COLO668 (cell line): ENCODE results near the gene TMIGD2.
"Not testable (repeated sequence)": the region's sequence is repeated elsewhere in the genome, so short reads cannot be mapped to it uniquely, and the experiment has no call there.

ENCODE experiments used
- DNase-seq: peaks from one replicate; lab custom pipeline; 2025; ENCODE audit not compliant: unreplicated experiment; lab: John Stamatoyannopoulos, UW

The TMIGD2 gene

GRCh38 chr19:4298810-4299550, 3.2 kb downstream of the TMIGD2 start:
- DNase-seq, result no peak

DNA sequence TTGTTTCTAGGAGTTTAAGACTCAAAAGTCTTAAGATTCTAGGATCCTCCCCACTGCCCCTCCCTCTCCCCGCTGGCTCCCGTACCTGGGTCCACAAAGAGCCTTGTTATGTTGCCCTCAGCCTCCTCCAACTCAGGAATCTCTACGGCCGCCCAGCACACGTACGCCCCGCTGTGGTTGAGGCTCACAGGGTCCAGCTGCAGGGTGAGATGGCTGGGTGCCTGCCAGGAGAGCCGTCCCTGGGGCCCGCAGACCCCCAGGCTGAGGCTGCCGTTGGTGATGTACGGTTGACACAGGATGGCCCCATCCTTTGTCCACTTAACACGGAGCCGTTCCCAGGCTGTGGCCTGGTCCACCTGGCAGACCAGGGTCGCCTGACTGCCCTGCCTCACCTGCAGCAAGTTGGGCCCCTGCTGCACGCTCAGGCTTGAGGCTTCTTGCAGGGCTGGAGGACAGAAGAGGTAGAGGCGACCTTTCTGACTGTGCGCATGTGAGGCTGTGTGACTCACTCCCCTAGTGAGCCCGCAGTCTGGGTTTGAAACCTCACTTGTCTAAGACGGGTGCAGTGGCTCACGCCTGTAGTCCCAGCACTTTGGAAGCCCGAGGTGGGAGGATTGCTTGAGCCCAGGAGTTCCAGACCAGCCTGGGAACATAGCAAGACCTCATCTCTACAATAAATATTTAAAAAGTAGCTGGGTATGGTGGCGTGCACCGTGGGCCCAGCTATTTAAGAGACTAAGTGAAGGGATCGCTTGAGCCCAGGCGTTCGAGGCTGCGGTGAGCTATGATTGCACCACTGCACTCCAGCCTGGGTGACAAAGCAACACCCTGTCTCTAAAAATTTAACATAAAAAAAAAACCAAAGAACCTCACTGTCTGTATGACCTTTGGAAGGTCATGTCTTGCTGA, 4.0 kb downstream of the TMIGD2 start:
- DNase-seq, result no peak

DNA sequence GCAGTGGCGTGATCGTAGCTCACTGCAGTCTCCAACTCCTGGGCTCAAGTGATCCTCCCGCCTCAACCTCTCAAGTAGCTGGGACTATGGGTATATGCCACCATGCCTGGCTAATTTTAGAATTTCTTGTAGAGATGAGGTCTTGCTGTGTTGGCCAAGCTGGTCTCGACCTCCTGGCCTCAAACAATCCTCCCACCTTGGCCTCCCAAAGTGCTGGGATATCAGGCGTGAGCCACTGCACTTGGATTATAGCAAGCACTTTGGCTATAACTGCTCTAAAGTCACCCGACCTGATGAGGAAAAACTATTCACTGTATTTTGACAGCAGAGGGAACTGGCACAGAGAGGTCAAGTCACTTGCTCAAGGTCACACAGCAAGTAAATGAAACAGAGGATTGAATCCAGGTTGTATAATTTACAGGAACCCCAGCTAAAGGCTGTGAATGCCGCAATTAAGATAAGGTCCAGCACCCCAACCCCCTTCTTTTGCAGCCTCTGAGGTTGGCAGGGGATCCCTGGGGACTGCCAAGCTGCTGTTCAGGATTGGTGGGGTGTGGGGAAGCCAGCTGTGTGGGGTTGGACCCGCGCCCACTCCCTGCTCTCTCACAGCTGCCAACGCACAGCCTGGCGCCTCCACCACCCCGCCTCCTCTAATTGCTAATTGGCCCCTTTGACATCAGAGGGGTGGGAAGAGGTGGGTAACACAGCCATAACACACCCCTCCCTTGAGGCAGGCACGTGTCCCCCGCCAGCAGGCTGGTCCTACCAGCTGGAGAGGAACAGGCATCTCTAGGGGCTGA, 6.0 kb downstream of the TMIGD2 start:
- no peak for DNase-seq

GRCh38 chr19:4294389-4294788, 7.8 kb downstream of the TMIGD2 start:
- DNase-seq, result no peak

DNA sequence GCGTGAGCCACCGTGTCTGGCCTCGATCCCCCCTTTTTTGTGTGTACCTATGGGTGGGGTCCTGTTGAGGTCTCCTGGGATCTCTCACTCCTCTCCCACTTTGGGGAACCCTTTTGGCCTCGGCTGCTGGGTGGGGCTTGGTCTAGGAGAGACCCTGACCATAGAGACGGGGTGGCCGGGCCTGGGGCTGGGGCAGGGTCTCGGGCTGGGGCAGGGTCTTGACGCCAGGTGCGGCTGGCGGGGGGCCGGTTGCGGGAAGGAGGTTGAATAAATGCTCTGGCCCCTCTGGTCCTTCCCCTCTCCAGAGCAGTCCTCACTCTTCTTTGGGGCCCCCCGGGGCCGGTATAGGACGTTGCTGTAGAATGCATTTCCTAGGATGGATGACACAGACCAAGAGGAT, 9.7 kb downstream of the TMIGD2 start:
- no peak for DNase-seq

DNA sequence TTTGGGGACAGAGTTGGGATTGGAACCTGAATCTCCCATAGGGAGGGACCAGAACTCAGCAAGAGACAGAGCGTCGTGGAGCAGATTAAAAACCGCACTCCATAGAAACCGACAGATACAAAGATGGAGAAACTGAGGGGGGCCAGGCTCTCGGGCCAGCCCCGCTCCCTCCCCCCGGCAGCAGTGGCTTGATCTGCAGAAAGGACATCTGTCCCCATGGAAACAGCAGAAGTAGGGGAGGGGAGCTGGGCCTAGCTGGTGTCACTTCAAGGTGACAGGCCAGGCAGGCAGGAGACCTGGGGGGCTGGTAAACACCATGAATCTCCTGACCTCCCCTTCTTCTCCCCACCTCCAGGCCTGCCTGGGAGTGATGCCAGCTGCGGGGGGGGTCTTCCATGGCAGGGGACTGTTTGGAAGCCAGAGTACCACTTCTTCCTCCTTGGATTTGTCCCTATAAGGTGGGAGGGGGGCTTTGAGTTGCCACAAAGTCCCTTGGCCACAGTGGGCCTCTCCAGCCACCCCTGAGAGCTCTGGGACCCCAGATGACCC, 10.9 kb downstream of the TMIGD2 start:
- DNase-seq, result no peak

DNA sequence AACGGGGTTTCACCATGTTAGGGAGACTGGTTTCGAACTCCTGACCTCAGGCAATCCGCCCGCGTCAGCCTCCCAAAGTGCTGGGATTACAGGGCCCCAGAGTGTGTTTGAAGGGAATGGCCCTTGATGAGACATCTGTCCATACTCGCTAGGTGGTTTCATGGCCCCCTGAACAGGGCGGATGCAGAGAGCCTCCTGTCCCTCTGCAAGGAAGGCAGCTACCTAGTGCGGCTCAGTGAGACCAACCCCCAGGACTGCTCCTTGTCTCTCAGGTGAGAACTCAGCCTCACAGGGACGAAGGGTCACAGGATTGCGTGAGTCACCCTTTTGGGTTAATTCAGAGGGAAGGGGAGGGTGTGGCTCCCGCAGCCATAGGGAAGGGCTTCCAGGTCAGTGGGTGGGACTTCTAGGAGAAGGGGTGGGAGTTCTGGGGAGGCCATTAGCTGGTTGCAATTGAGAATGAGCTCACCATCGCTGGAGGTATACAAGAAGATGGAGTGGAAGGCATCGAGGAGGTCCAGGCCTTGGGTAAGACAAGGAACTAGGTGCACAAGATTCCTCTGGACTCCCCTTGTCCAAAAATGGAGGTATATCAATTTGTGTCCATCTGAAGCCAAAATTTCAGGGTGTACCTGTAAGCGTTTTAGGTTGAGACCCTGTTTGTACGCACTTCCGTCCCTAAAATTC, 14.0 kb downstream of the TMIGD2 start:
- no peak for DNase-seq

GRCh38 chr19:4286141-4286540, 16.0 kb downstream of the TMIGD2 start:
- DNase-seq, result not testable (repeated sequence)

DNA sequence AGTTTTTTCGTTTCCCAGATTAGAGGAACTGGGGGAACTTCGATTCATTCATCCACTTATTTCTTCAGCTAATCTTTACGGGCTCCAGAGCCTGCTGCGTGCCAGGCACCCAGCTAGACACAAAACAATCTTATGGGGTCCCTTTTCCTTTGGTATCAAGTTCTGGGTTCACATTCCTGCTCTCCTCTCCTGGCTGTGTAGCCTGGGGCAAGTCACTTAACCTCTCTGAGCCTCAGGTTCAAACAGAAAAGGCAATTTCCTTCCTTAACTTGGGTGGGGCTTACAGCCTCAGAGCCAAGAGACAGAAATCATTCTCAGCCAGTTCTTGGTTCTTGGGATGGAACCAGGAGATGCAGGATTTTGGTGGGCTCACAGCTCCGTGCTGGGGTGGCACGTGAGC, 17.2 kb downstream of the TMIGD2 start:
- DNase-seq, result no peak

DNA sequence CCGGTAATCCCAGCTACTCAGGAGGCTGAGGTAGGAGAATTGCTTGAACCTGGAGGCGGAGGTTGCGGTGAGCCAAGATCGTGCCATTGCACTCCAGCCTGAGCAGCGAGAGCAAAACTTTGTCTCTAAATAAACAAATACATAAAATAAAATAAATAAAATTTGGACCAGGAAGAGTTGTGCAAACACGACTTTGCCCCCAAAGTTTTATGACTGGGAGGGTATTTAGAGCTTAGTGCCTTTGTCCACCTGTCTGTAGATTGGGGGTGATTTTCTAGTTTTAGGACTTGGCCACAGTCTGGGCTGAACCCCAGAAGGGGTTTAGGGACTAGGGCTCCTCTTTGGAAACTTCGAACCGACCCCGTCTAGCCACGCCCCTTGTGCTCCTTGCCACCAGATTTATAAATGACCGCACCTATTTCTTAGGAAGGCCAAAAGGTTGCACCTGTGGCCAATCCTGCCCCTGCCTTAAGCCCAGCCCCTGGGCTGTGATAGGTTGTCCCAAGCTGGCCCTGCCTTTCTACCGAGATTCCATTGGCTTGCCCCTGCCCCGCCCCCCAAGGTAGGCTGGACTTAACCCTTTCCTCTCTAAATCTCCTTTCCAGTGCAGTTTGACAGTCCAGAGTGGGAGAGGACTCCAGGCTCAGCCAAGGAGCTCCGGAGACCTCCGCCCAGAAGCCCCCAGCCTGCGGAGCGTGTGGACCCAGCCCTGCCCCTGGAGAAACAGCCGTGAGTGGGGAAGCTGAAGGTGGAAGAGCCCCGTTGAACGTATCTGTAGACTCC, 17.8 kb downstream of the TMIGD2 start:
- DNase-seq, result no peak

DNA sequence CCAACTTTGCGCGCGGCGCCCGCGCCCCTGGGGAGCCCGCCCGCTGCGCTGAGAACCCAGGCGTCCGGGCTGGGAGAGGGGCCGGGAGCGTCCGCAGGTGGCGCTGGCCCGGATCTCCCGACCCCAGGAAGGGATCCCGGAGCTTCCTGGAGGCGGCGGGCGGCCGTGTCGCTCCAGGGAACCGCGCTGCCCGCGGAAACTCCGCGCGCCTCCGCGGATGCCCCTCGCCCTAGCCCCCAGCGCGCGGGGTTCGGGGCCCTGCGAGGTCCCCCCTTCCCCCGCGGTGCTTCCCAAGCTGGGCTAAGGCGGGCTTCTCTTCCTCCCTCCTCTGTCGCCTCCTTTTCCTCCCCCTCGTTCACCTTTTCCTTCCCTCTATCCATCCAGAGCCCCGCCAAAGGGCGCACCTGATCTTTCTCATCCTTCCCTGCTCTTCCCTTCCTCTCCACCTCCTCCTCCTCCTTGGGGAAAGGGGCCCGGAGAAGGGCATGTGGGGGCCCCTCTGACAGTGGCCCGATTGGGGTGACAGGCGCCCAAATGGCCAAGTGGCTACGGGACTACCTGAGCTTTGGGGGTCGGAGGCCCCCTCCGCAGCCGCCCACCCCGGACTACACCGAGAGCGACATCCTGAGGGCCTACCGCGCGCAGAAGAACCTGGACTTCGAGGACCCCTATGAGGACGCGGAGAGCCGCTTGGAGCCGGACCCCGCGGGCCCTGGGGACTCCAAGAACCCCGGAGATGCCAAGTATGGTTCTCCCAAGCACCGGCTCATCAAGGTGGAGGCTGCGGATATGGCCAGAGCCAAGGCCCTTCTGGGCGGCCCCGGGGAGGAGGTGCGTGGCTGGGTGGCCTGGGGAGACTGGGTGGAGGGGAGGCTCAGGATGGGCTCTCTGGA, 22.4 kb downstream of the TMIGD2 start:
- DNase-seq, result no peak

DNA sequence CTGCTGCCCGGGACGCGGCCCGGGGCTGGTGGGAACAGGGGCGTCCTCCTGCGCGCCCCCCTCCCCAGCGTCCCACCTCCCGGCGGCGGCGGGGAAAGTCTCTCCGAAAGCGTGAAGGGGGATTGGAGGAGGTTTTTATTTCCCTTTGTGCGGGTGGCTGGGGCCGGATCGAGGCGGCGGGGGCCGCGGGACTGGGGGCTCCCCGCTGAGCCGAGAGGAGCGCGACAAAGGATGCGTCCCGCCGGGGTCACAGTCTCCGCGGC, 23.0 kb downstream of the TMIGD2 start:
- no peak for DNase-seq

- no peak for DNase-seq
Observed at GRCh38 chr19:4278419-4279266, 23.5 kb downstream of the TMIGD2 start, which contains the start of gene SHD. Gene SHD (plus strand): TSS chr19:4279266. CDS start chr19:4280064, 798 bp downstream.

GRCh38 chr19:4278010-4278409, 24.2 kb downstream of the TMIGD2 start:
- no peak for DNase-seq

- DNase-seq, result no peak
Observed at GRCh38 chr19:4277191-4277696, 24.9 kb downstream of the TMIGD2 start.

DNA sequence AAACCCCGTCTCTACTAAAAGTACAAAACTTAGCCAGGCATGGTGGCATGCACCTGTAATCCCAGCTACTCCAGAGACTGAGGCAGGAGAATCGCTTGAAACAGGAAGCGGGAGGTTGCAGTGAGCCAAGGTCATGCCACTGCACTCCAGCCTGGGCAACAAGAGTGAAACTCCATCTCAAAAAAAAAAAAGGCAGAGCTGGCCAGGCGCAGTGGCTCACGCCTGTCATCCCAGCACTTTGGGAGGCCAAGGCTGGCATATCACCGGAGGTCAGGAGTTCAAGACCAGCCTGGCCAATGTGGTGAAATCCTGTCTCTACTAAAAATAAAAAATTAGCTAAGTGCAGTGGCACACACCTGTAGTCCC, 27.9 kb downstream of the TMIGD2 start:
- not testable (repeated sequence) for DNase-seq

DNA sequence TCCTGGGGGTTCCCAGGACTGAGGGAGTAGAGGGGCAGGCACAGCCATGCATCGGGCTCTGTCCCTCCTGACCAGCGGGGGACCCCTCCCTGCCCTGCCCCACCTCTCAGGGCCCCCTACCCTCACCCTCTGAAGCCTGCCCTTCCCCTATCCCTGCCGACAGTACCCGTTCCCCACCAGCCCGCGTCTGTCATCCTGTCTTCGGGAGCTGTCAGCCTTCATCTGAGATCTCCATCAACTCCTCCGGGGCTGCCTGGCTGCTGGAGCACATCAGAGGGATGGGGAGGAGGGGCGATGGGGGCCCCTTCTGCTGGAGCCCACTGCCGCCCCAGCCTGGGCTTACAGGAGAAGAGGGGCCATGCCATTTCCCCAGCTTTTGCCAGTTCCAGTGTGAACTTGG, 29.3 kb downstream of the TMIGD2 start:
- DNase-seq, result no peak
